H9 (cell line): ENCODE results near the gene CALN1. TPM values are rescaled to one million over a fixed set of nuclear protein-coding genes. Genes with fewer than 3 reads are reported as not detected.
A peak's percentile ranks its signal among the peaks of the same experiment; 100 is the strongest.
"Not testable (repeated sequence)": the region's sequence is repeated elsewhere in the genome, so short reads cannot be mapped to it uniquely, and the experiment has no call there.

Experiments used
- DNase-seq: peaks from one replicate; pipeline ENCODE4 v3.0.0-alpha.2; 2017
- H2AFZ ChIP-seq: one replicate; pipeline ENCODE4 v1.6.1; 2013; ENCODE audit warnings: mild to moderate bottlenecking, low read length, control low read depth, moderate library complexity
- H2AK5ac ChIP-seq: 2 replicates; pipeline ENCODE4 v1.6.1; 2013; ENCODE audit warnings: low read length, control low read depth, mixed read lengths; ENCODE audit not compliant: insufficient read length
- H2BK120ac ChIP-seq: one replicate; pipeline ENCODE4 v1.6.1; 2013; ENCODE audit warnings: low read depth, mild to moderate bottlenecking, low read length, control low read depth, inconsistent platforms; ENCODE audit not compliant: poor library complexity, severe bottlenecking
- H2BK12ac ChIP-seq: 2 replicates; pipeline ENCODE4 v1.6.1; 2013; ENCODE audit warnings: low read length, control low read depth, mixed read lengths, low read depth; ENCODE audit not compliant: insufficient read length
- H2BK15ac ChIP-seq: 2 replicates; pipeline ENCODE4 v1.6.1; 2013; ENCODE audit warnings: low read depth, low read length, control low read depth
- H2BK20ac ChIP-seq: one replicate; pipeline ENCODE4 v1.6.1; 2013; ENCODE audit warnings: low read depth, mild to moderate bottlenecking, low read length, control low read depth, inconsistent platforms; ENCODE audit not compliant: poor library complexity, severe bottlenecking
- H2BK5ac ChIP-seq: 2 replicates; pipeline ENCODE4 v1.6.1; 2013; ENCODE audit warnings: low read length, control low read depth, mixed read lengths; ENCODE audit not compliant: insufficient read length
- H3K14ac ChIP-seq: 2 replicates; pipeline ENCODE4 v1.6.1; 2013; ENCODE audit warnings: low read length, control low read depth; ENCODE audit not compliant: insufficient read depth
- H3K18ac ChIP-seq: 2 replicates; pipeline ENCODE4 v1.6.1; 2013; ENCODE audit warnings: low read depth, mild to moderate bottlenecking, mixed read lengths, low read length, control low read depth; ENCODE audit not compliant: insufficient read length
- H3K23ac ChIP-seq: 2 replicates; pipeline ENCODE4 v1.6.1; 2013; ENCODE audit warnings: low read length, control low read depth, mixed read lengths, low read depth; ENCODE audit not compliant: insufficient read length
- H3K23me2 ChIP-seq: 2 replicates; pipeline ENCODE4 v1.6.1; 2013; ENCODE audit warnings: low read depth, mild to moderate bottlenecking, mixed read lengths, low read length, control low read depth; ENCODE audit not compliant: insufficient read length, poor library complexity, severe bottlenecking
- H3K27ac ChIP-seq: 2 replicates; pipeline ENCODE4 v1.5.1; 2013; ENCODE audit warnings: low read length, control low read depth, mixed read lengths, low read depth; ENCODE audit not compliant: insufficient read length
- H3K27me3 ChIP-seq: 2 replicates; pipeline ENCODE4 v1.6.1; 2013; ENCODE audit warnings: low read length, control low read depth, inconsistent platforms; ENCODE audit not compliant: insufficient read depth
- H3K4ac ChIP-seq: 2 replicates; pipeline ENCODE4 v1.6.1; 2013; ENCODE audit warnings: low read depth, mild to moderate bottlenecking, control low read depth, inconsistent platforms, low read length, moderate library complexity
- H3K4me1 ChIP-seq: 2 replicates; pipeline ENCODE4 v1.6.1; 2013; ENCODE audit warnings: low read length, control low read depth, inconsistent platforms; ENCODE audit not compliant: insufficient read depth
- H3K4me2 ChIP-seq: 2 replicates; pipeline ENCODE4 v1.6.1; 2013; ENCODE audit warnings: low read length, control low read depth, mixed read lengths; ENCODE audit not compliant: insufficient read length, insufficient read depth
- H3K56ac ChIP-seq: 2 replicates; pipeline ENCODE4 v1.6.1; 2013; ENCODE audit warnings: low read depth, mild to moderate bottlenecking, mixed read lengths, low read length, control low read depth; ENCODE audit not compliant: insufficient read length
- H3K79me1 ChIP-seq: 2 replicates; pipeline ENCODE4 v1.6.1; 2013; ENCODE audit warnings: low read depth, mild to moderate bottlenecking, moderate library complexity, low read length, control low read depth, inconsistent platforms; ENCODE audit not compliant: insufficient read depth, poor library complexity, severe bottlenecking
- H3K79me2 ChIP-seq: 2 replicates; pipeline ENCODE4 v1.6.1; 2013; ENCODE audit warnings: low read length, control low read depth, inconsistent platforms; ENCODE audit not compliant: insufficient read depth
- H3K9ac ChIP-seq: 2 replicates; pipeline ENCODE4 v1.6.1; 2013; ENCODE audit warnings: low read length, control low read depth, mixed read lengths; ENCODE audit not compliant: insufficient read length; ENCODE audit errors: extremely low read depth
- H3K9me3 ChIP-seq: one replicate; pipeline ENCODE4 v1.6.1; 2013; ENCODE audit warnings: low read depth, low read length, inconsistent platforms; ENCODE audit not compliant: control insufficient read depth
- H3T11ph ChIP-seq: one replicate; pipeline ENCODE4 v1.6.1; 2013; ENCODE audit warnings: mild to moderate bottlenecking, low read length, control low read depth, inconsistent platforms
- H4K20me1 ChIP-seq: one replicate; pipeline ENCODE4 v1.6.1; 2013; ENCODE audit not compliant: control insufficient read depth, insufficient read length, insufficient read depth
- H4K5ac ChIP-seq: 2 replicates; pipeline ENCODE4 v1.6.1; 2013; ENCODE audit warnings: low read depth, mild to moderate bottlenecking, mixed read lengths, low read length, control low read depth; ENCODE audit not compliant: insufficient read length
- H4K8ac ChIP-seq: replicated peaks from 2 replicates; pipeline ENCODE4 v1.6.1; 2013; ENCODE audit warnings: low read length, control low read depth, mixed read lengths, low read depth; ENCODE audit not compliant: insufficient read length
- H4K91ac ChIP-seq: 2 replicates; pipeline ENCODE4 v1.6.1; 2013; ENCODE audit warnings: low read depth, mild to moderate bottlenecking, moderate library complexity, mixed read lengths, low read length, control low read depth; ENCODE audit not compliant: insufficient read length
- H3K27ac Mint-ChIP-seq, 3 experiments: 2 replicates in 2 of 3; 3 replicates in 1 of 3; pipeline ENCODE4 v1.8.0; 2020 to 2021; ENCODE audit warnings: mixed read lengths in 3 of 3, mild to moderate bottlenecking in 1 of 3, moderate library complexity in 1 of 3
- H3K27me3 Mint-ChIP-seq: 2 replicates; pipeline ENCODE4 v1.8.0; 2021; ENCODE audit warnings: low read depth, mild to moderate bottlenecking, moderate library complexity, mixed read lengths
- H3K36me3 Mint-ChIP-seq, 3 experiments: 2 replicates in 2 of 3; 3 replicates in 1 of 3; pipeline ENCODE4 v1.8.0; 2020 to 2021; ENCODE audit warnings: low read depth in 3 of 3, mixed read lengths in 3 of 3; ENCODE audit not compliant: insufficient read depth in 1 of 3
- H3K4me1 Mint-ChIP-seq, 2 experiments: 2 replicates each; pipeline ENCODE4 v1.8.0; 2020; ENCODE audit warnings: mixed read lengths in 2 of 2
- H3K4me3 Mint-ChIP-seq, 2 experiments: 2 replicates in 1 of 2; 3 replicates in 1 of 2; pipeline ENCODE4 v1.8.0; 2020 to 2021; ENCODE audit warnings: mild to moderate bottlenecking in 2 of 2, mixed read lengths in 2 of 2, moderate library complexity in 1 of 2
- H3K9me3 Mint-ChIP-seq, 2 experiments: 2 replicates in 1 of 2; 3 replicates in 1 of 2; pipeline ENCODE4 v1.8.0; 2020; ENCODE audit warnings: mild to moderate bottlenecking in 2 of 2, mixed read lengths in 2 of 2, moderate library complexity in 1 of 2
- CTCF ChIP-seq: fragments of 200-600 bp; sonication (generic); conservative IDR thresholded peaks from 3 replicates; pipeline ENCODE4 v1.8.0; 2021; ENCODE audit warnings: antibody characterized with exemption, mild to moderate bottlenecking
- WGBS: extraction: QIAGEN DNeasy Blood & Tissue Kit; methylation state at CpG from one replicate; pipeline ENCODE4 v1.1.7; 2013; ENCODE audit warnings: missing lambda C conversion rate, low lambda C conversion rate, mixed read lengths; ENCODE audit not compliant: insufficient read length; ENCODE audit errors: extremely low coverage; 5-methylcytosine and 5-hydroxymethylcytosine counted together
- total RNA-seq: library from RNA; stranded (reverse); gene quantifications from 2 replicates; pipeline ENCODE4 v1.2.1, GENCODE V29; 2021

The CALN1 gene
- total RNA-seq, 1 experiment from 2014 or later, result 2.8 TPM

DNA sequence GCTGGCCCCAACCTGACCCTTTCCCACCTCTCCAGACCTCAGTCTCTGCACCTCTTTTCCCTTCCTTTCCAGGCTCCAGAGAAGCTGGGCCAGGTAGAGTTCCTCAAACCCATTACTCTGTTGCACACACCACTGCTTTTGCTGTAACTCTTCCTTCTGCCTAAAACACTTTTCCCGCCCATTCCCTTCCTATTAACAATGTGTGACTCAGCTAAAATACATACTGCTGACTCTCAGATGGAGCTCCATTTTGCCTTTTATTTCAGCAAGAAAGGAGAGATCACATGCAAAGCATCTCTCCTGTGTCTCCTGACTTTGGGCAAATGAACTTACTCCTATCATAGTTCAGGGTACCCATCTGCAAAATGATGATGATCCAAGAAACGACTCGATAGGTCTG is 201.0 kb downstream of the CALN1 start:
- no peaks in the 10 kb centered on the region for H3K36me3 Mint-ChIP-seq
- Histone ChIP-seq H2AFZ (no peak overlapping the region), H3K27ac (no peak overlapping the region), H3K79me2 (no peaks in the 10 kb centered on the region), H2BK5ac (no peak overlapping the region), H3K27me3 (no peaks in the 10 kb centered on the region), H2AK5ac (no peak overlapping the region), H3K4ac (no peak overlapping the region), H3T11ph (no peak overlapping the region), H3K23me2 (no peaks in the 10 kb centered on the region), H3K9ac (no peak overlapping the region), H3K14ac (no peak overlapping the region), H3K4me2 (no peak overlapping the region), H2BK15ac (no peak overlapping the region), H3K23ac (no peak overlapping the region), H2BK12ac (no peak overlapping the region), H4K5ac (no peak overlapping the region), H4K20me1 (no peaks in the 10 kb centered on the region), H2BK120ac (no peak overlapping the region), H2BK20ac (no peak overlapping the region), H4K8ac (no peak overlapping the region), H4K91ac (no peak overlapping the region), H3K9me3 (no peaks in the 10 kb centered on the region), H3K18ac (no peak overlapping the region), H3K79me1 (no peaks in the 10 kb centered on the region), H3K4me1 (no peaks in the 10 kb centered on the region), H3K56ac (no peak overlapping the region)
- peaks cover 4 to 6% of the 10 kb centered on the region in 2 experiments for H3K4me1 Mint-ChIP-seq
- DNase-seq, result no peak
- peaks cover 6% of the 10 kb centered on the region for H3K27me3 Mint-ChIP-seq
- no peaks in the 10 kb centered on the region for H3K9me3 Mint-ChIP-seq
- no peak overlapping the region for H3K27ac Mint-ChIP-seq
- H3K4me3 Mint-ChIP-seq, result no peak overlapping the region
- TF ChIP-seq CTCF, result no peak
- WGBS, result no CpG with 5 or more reads among the region's 3 CpGs

DNA sequence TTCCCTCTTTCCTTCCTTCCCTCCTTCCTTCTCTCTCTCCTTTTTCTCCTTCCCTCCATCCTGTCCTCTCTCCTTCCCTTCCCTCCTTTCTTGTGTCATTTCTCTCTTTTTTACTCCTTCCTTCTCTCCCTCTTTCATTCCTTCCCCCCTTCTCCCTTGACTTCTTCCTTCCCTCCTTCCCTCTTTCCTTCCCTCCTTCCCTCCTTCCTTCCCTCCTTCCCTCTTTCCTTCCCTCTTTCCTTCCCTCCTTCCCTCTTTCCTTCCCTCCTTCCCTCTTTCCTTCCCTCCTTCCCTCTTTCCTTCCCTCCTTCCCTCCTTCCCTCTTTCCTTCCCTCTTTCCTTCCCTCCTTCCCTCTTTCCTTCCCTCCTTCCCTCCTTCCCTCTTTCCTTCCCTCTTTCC is 203.1 kb downstream of the CALN1 start:
- H3K9me3 Mint-ChIP-seq, H3K27me3 ChIP-seq, H3K23me2 ChIP-seq, H4K91ac ChIP-seq, H3K36me3 Mint-ChIP-seq, H3K4me2 ChIP-seq, H3K56ac ChIP-seq, H3K9me3 ChIP-seq, H4K8ac ChIP-seq, H3K4me1 ChIP-seq, DNase-seq, H3K79me1 ChIP-seq, H2BK120ac ChIP-seq, H3K9ac ChIP-seq, H2AFZ ChIP-seq, H3K79me2 ChIP-seq, H3K14ac ChIP-seq, H2BK15ac ChIP-seq, H4K20me1 ChIP-seq, H2BK5ac ChIP-seq, H2BK20ac ChIP-seq, H2BK12ac ChIP-seq, H2AK5ac ChIP-seq, H3K4me3 Mint-ChIP-seq, H3T11ph ChIP-seq, H3K4ac ChIP-seq, H3K23ac ChIP-seq, H4K5ac ChIP-seq, H3K18ac ChIP-seq, H3K4me1 Mint-ChIP-seq, H3K27me3 Mint-ChIP-seq, H3K27ac ChIP-seq: not testable (repeated sequence)
- peak overlapping the region in 2 of 3 experiments; percentile 9 to 13; a peak in 1 of 7 replicates for H3K27ac Mint-ChIP-seq
